ENCODE measurements around the gene TRIM63. TPM values are rescaled to one million over a fixed set of nuclear protein-coding genes. Genes with fewer than 3 reads are reported as not detected.
"Not testable (repeated sequence)": the region's sequence is repeated elsewhere in the genome, so short reads cannot be mapped to it uniquely, and the experiment has no call there.

Gene TRIM63
- total RNA-seq, 1 experiment from 2014 or later: not detected

DNA sequence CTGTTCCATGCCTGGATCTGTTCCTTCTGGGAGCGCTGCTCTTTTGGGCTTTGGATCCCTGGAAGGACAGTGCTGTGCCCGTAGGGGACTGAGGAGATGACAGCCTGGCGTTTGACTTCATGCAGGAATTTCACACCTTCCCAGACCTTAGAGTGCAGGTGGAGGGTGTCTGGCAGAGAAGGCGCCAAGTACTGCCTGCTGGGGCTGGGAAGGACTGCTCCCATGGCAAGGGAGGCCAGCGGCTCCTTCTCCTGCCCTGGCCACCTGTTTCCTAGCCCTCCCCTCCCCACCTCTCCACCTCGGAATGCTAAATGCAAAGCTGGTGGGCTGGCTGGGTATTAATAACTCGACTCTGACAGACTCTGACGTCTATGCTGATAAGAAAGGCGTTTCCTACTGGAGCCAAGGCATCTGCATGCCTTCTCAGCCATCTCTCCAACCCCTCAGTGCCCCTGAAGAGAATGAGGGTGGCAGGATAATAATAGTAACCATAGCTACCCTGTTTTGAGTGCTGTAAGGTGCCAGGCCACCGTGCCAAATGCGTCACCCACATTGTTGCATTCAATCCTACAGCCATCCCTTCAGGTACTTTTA is 26.7 kb upstream of the TRIM63 start:
- Histone ChIP-seq H3K4me1 (ENCODE audit: insufficient read depth, low read length, poor library complexity, severe bottlenecking) (no peaks in the 10 kb centered on the region), H3K27ac (ENCODE audit: low read depth, low read length, poor library complexity, severe bottlenecking) (no peak overlapping the region), H3K9me3 (ENCODE audit: low read depth, low read length, poor library complexity, severe bottlenecking) (no peaks in the 10 kb centered on the region), H3K4me3 (ENCODE audit: low read depth, low read length, poor library complexity, severe bottlenecking) (no peak overlapping the region), H3K36me3 (ENCODE audit: insufficient read depth, low read length, poor library complexity, severe bottlenecking) (no peaks in the 10 kb centered on the region), H3K27me3 (replicated peaks; ENCODE audit: insufficient read depth, low read depth, low read length, poor library complexity) (peaks cover 41% of the 10 kb centered on the region)
- no TSS peak for BruUV-seq (replicated peaks)
- DNase-seq (ENCODE audit: low spot score): no peak
- no peak for TF ChIP-seq EZH2 (IDR thresholded peaks at IDR 0.05; ENCODE audit: borderline replicate concordance, low read depth, low read length, poor library complexity, severe bottlenecking)
- TF ChIP-seq, protein P1, sequence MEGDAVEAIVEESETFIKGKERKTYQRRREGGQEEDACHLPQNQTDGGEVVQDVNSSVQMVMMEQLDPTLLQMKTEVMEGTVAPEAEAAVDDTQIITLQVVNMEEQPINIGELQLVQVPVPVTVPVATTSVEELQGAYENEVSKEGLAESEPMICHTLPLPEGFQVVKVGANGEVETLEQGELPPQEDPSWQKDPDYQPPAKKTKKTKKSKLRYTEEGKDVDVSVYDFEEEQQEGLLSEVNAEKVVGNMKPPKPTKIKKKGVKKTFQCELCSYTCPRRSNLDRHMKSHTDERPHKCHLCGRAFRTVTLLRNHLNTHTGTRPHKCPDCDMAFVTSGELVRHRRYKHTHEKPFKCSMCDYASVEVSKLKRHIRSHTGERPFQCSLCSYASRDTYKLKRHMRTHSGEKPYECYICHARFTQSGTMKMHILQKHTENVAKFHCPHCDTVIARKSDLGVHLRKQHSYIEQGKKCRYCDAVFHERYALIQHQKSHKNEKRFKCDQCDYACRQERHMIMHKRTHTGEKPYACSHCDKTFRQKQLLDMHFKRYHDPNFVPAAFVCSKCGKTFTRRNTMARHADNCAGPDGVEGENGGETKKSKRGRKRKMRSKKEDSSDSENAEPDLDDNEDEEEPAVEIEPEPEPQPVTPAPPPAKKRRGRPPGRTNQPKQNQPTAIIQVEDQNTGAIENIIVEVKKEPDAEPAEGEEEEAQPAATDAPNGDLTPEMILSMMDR (conservative IDR thresholded peaks at IDR 0.05; ENCODE audit: low read depth, low read length): no peak
- CTCF ChIA-PET: no interaction called here
- POLR2A ChIA-PET (ENCODE audit: low non-redundant PET): no interaction called here
- intact Hi-C loops (cut with micrococcal nuclease; ENCODE audit: unreplicated experiment): no loop called here

DNA sequence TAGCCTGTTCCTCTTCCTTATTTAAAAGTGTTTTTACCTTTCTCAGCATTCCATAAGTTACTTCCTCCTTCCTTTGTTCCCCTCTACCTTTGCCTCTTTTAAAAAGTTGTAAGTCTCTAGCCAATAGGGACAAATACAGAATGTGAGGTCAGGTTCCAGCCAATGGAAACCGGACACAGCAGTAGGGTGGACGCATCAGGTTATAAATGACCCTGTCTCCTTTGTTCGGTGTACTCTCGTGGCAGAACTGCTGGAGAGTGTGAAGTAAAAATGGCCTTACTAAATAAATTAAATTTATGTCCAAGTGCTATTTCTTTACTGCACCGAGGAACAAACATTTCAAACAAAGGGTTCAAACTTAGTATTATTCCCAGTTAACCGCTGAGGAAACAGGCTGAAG is 26.1 kb upstream of the TRIM63 start:
- intact Hi-C loops (cut with micrococcal nuclease; ENCODE audit: unreplicated experiment); CTCF ChIA-PET: not testable (repeated sequence)

DNA sequence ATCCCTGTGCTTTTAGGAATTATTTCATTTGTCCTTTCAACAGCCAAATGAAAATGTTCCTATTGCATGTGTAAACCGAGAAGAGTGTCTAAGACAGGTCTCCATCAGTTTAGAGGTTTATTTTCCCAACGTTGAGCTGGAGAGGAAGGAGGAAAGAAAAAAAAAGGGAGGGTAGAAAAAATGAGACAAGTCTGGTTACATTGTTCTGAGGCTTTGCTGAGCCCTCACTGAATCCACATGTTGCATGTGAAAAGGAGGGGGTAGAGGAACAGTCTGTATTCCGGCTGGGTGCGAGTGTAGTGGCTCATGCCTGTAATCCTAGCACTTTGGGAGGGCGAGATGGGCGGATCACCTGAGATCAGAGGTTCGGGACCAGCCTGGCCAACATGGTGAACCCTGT is 25.0 kb upstream of the TRIM63 start:
- Histone ChIP-seq H3K4me3 (ENCODE audit: low read depth, low read length, poor library complexity, severe bottlenecking) (no peak overlapping the region), H3K4me1 (ENCODE audit: insufficient read depth, low read length, poor library complexity, severe bottlenecking) (no peaks in the 10 kb centered on the region), H3K36me3 (ENCODE audit: insufficient read depth, low read length, poor library complexity, severe bottlenecking) (no peaks in the 10 kb centered on the region), H3K9me3 (ENCODE audit: low read depth, low read length, poor library complexity, severe bottlenecking) (no peaks in the 10 kb centered on the region), H3K27ac (ENCODE audit: low read depth, low read length, poor library complexity, severe bottlenecking) (no peak overlapping the region), H3K27me3 (replicated peaks; ENCODE audit: insufficient read depth, low read depth, low read length, poor library complexity) (peaks cover 41% of the 10 kb centered on the region)
- no TSS peak for BruUV-seq (replicated peaks)
- DNase-seq (ENCODE audit: low spot score): no peak
- intact Hi-C loops (cut with micrococcal nuclease; ENCODE audit: unreplicated experiment): no loop called here
- TF ChIP-seq, protein P1 (conservative IDR thresholded peaks at IDR 0.05; ENCODE audit: low read depth, low read length): no peak
- TF ChIP-seq EZH2 (IDR thresholded peaks at IDR 0.05; ENCODE audit: borderline replicate concordance, low read depth, low read length, poor library complexity, severe bottlenecking): no peak
- CTCF ChIA-PET: no interaction called here
- POLR2A ChIA-PET (ENCODE audit: low non-redundant PET): no interaction called here

More for the DNA sequence above, 26.1 kb upstream of the TRIM63 start:
- DNase-seq (ENCODE audit: low spot score); H3K36me3 ChIP-seq (ENCODE audit: insufficient read depth, low read length, poor library complexity, severe bottlenecking); H3K27ac ChIP-seq (ENCODE audit: low read depth, low read length, poor library complexity, severe bottlenecking); POLR2A ChIA-PET (ENCODE audit: low non-redundant PET); H3K9me3 ChIP-seq (ENCODE audit: low read depth, low read length, poor library complexity, severe bottlenecking); H3K4me3 ChIP-seq (ENCODE audit: low read depth, low read length, poor library complexity, severe bottlenecking); H3K4me1 ChIP-seq (ENCODE audit: insufficient read depth, low read length, poor library complexity, severe bottlenecking); BruUV-seq (replicated peaks): not testable (repeated sequence)
- H3K27me3 ChIP-seq (replicated peaks; ENCODE audit: insufficient read depth, low read depth, low read length, poor library complexity): peaks cover 41% of the 10 kb centered on the region

DNA sequence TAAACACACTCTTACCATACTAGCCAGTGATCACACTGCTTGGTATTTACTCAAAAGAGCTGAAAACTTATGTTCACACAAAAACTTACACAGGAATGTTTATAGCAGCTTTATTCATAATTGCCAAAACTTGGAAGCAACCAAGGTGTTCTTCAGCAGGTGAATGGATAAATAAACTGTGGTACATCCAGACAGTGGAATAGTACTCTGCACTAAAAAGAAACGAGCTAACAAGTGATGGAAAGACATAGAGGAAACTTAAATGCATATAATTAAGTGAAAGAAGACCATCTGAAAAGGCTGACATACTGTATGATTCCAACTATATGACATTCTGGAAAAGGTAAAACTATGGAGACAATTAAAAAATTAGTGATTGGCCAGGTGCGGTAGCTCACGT is 23.5 kb upstream of the TRIM63 start:
- no TSS peak for BruUV-seq (replicated peaks)
- no peaks in the 10 kb centered on the region for H3K4me1 ChIP-seq (ENCODE audit: insufficient read depth, low read length, poor library complexity, severe bottlenecking)
- H3K9me3 ChIP-seq (ENCODE audit: low read depth, low read length, poor library complexity, severe bottlenecking): no peaks in the 10 kb centered on the region
- no peaks in the 10 kb centered on the region for H3K36me3 ChIP-seq (ENCODE audit: insufficient read depth, low read length, poor library complexity, severe bottlenecking)
- ChIA-PET CTCF (no interaction called here), POLR2A (ENCODE audit: low non-redundant PET) (no interaction called here)
- H3K4me3 ChIP-seq (ENCODE audit: low read depth, low read length, poor library complexity, severe bottlenecking): no peak overlapping the region
- intact Hi-C loops (cut with micrococcal nuclease; ENCODE audit: unreplicated experiment): no loop called here
- H3K27me3 ChIP-seq (replicated peaks; ENCODE audit: insufficient read depth, low read depth, low read length, poor library complexity): peaks cover 41% of the 10 kb centered on the region
- DNase-seq (ENCODE audit: low spot score): no peak
- no peak for TF ChIP-seq EZH2 (IDR thresholded peaks at IDR 0.05; ENCODE audit: borderline replicate concordance, low read depth, low read length, poor library complexity, severe bottlenecking)
- TF ChIP-seq, protein P1 (conservative IDR thresholded peaks at IDR 0.05; ENCODE audit: low read depth, low read length): no peak
- no peak overlapping the region for H3K27ac ChIP-seq (ENCODE audit: low read depth, low read length, poor library complexity, severe bottlenecking)

Measured in A673 (cell line).